HEK293 (cell line): Measurements from ENCODE around the gene SPACA6.

Experiments used
- OSR2 ChIP-seq: fragments of 450-650 bp; formaldehyde crosslinking; IDR thresholded peaks from 2 replicates; pipeline ENCODE4 v1.5.1; 2016; ENCODE audit warnings: missing biosample characterization, missing genetic modification characterization
- SCRT1 ChIP-seq: fragments of 450-650 bp; formaldehyde crosslinking; IDR thresholded peaks from 2 replicates; pipeline ENCODE4 v1.5.1; 2016; ENCODE audit warnings: missing biosample characterization, missing genetic modification characterization, borderline replicate concordance
- ZIC2 ChIP-seq: fragments of 450-650 bp; formaldehyde crosslinking; IDR thresholded peaks from 2 replicates; pipeline ENCODE4 v1.5.1; 2016; ENCODE audit warnings: missing biosample characterization, missing genetic modification characterization
- ZNF174 ChIP-seq: fragments of 450-650 bp; formaldehyde crosslinking; IDR thresholded peaks from 2 replicates; pipeline ENCODE4 v1.5.0; 2017; ENCODE audit warnings: missing biosample characterization, mild to moderate bottlenecking, missing genetic modification characterization
- ZNF23 ChIP-seq: fragments of 450-650 bp; formaldehyde crosslinking; IDR thresholded peaks from 2 replicates; pipeline ENCODE4 v1.5.1; 2016; ENCODE audit warnings: missing biosample characterization, missing genetic modification characterization, borderline replicate concordance
- ZNF677 ChIP-seq: fragments of 450-650 bp; IDR thresholded peaks from 2 replicates; pipeline ENCODE4 v1.5.0; 2018; ENCODE audit warnings: missing biosample characterization, mild to moderate bottlenecking, missing genetic modification characterization, moderate library complexity
- ZNF777 ChIP-seq: fragments of 450-650 bp; formaldehyde crosslinking; IDR thresholded peaks from 2 replicates; pipeline ENCODE4 v1.5.1; 2017; ENCODE audit warnings: missing biosample characterization, missing genetic modification characterization, borderline replicate concordance
- ZNF843 ChIP-seq: fragments of 450-650 bp; formaldehyde crosslinking; IDR thresholded peaks from 2 replicates; pipeline ENCODE4 v1.5.1; 2016; ENCODE audit warnings: missing biosample characterization, missing genetic modification characterization
- ZSCAN23 ChIP-seq: fragments of 450-650 bp; formaldehyde crosslinking; IDR thresholded peaks from 2 replicates; pipeline ENCODE4 v1.5.1; 2016; ENCODE audit warnings: missing biosample characterization, missing genetic modification characterization
- TF ChIP-seq, protein P1 (sequence below): fragments of 450-650 bp; formaldehyde crosslinking; conservative IDR thresholded peaks from 2 replicates; pipeline ENCODE4 v1.5.1; 2016; ENCODE audit warnings: low read depth, missing biosample characterization, missing genetic modification characterization
- TF ChIP-seq, protein P2 (sequence below): fragments of 450-650 bp; formaldehyde crosslinking; IDR thresholded peaks from 2 replicates; pipeline ENCODE4 v1.5.1; 2016; ENCODE audit warnings: missing biosample characterization, missing genetic modification characterization, low read depth
- TF ChIP-seq, protein P3 (sequence below): fragments of 450-650 bp; formaldehyde crosslinking; IDR thresholded peaks from 2 replicates; pipeline ENCODE4 v1.5.1; 2016; ENCODE audit warnings: missing biosample characterization, missing genetic modification characterization
- TF ChIP-seq, protein P4 (sequence below): IDR thresholded peaks from 2 replicates; pipeline ENCODE4 v1.6.1; 2011; ENCODE audit warnings: mild to moderate bottlenecking, low read depth, low read length, borderline replicate concordance
- TF ChIP-seq, protein P5 (sequence below): fragments of 450-650 bp; formaldehyde crosslinking; conservative IDR thresholded peaks from 2 replicates; pipeline ENCODE4 v1.5.1; 2016; ENCODE audit warnings: low read depth, missing biosample characterization, missing genetic modification characterization
- TF ChIP-seq, protein P6 (sequence below): fragments of 450-650 bp; formaldehyde crosslinking; IDR thresholded peaks from 2 replicates; pipeline ENCODE4 v1.5.1; 2016; ENCODE audit warnings: missing biosample characterization, missing genetic modification characterization, low read depth

SPACA6 gene

DNA sequence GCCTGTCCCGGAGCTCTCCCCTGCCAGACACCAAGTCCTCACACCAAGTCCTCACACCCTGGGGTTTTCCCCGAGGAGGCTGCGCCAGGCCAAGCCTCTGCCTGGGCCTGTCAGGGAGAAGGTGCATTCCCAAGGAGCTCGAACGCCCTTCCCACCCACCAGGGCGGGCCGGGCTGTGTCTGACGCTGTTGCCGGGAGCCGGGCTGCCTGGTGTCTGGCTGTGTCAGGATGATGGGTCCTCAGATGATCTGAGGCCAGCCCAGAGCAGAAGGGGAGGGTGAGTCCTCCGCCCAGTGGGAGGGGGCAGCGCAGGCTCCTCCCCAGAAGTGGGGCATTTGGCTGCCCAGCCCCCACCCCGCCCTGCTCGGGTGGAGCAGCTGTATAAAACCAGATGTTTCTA, 32.9 kb downstream of the SPACA6 start (continued):
- TF ChIP-seq, protein P1, sequence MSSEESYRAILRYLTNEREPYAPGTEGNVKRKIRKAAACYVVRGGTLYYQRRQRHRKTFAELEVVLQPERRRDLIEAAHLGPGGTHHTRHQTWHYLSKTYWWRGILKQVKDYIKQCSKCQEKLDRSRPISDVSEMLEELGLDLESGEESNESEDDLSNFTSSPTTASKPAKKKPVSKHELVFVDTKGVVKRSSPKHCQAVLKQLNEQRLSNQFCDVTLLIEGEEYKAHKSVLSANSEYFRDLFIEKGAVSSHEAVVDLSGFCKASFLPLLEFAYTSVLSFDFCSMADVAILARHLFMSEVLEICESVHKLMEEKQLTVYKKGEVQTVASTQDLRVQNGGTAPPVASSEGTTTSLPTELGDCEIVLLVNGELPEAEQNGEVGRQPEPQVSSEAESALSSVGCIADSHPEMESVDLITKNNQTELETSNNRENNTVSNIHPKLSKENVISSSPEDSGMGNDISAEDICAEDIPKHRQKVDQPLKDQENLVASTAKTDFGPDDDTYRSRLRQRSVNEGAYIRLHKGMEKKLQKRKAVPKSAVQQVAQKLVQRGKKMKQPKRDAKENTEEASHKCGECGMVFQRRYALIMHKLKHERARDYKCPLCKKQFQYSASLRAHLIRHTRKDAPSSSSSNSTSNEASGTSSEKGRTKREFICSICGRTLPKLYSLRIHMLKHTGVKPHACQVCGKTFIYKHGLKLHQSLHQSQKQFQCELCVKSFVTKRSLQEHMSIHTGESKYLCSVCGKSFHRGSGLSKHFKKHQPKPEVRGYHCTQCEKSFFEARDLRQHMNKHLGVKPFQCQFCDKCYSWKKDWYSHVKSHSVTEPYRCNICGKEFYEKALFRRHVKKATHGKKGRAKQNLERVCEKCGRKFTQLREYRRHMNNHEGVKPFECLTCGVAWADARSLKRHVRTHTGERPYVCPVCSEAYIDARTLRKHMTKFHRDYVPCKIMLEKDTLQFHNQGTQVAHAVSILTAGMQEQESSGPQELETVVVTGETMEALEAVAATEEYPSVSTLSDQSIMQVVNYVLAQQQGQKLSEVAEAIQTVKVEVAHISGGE (tag by site-specific recombination) = no peak
- no peak for TF ChIP-seq ZNF174
- no peak for TF ChIP-seq ZNF843 (tag by site-specific recombination)
- TF ChIP-seq ZNF23 (tag by site-specific recombination) = no peak
- no peak for TF ChIP-seq ZNF677 (tag by site-specific recombination)
- no peak for TF ChIP-seq OSR2 (tag by site-specific recombination)
- TF ChIP-seq, protein P2, sequence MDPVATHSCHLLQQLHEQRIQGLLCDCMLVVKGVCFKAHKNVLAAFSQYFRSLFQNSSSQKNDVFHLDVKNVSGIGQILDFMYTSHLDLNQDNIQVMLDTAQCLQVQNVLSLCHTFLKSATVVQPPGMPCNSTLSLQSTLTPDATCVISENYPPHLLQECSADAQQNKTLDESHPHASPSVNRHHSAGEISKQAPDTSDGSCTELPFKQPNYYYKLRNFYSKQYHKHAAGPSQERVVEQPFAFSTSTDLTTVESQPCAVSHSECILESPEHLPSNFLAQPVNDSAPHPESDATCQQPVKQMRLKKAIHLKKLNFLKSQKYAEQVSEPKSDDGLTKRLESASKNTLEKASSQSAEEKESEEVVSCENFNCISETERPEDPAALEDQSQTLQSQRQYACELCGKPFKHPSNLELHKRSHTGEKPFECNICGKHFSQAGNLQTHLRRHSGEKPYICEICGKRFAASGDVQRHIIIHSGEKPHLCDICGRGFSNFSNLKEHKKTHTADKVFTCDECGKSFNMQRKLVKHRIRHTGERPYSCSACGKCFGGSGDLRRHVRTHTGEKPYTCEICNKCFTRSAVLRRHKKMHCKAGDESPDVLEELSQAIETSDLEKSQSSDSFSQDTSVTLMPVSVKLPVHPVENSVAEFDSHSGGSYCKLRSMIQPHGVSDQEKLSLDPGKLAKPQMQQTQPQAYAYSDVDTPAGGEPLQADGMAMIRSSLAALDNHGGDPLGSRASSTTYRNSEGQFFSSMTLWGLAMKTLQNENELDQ (tag by site-specific recombination) = no peak
- no peak for TF ChIP-seq ZSCAN23 (tag by site-specific recombination)
- TF ChIP-seq ZNF777 = no peak
- TF ChIP-seq, protein P3, sequence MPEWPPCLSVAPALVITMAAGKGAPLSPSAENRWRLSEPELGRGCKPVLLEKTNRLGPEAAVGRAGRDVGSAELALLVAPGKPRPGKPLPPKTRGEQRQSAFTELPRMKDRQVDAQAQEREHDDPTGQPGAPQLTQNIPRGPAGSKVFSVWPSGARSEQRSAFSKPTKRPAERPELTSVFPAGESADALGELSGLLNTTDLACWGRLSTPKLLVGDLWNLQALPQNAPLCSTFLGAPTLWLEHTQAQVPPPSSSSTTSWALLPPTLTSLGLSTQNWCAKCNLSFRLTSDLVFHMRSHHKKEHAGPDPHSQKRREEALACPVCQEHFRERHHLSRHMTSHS = no peak
- TF ChIP-seq ZIC2 (tag by site-specific recombination) = no peak
- TF ChIP-seq, protein P4, sequence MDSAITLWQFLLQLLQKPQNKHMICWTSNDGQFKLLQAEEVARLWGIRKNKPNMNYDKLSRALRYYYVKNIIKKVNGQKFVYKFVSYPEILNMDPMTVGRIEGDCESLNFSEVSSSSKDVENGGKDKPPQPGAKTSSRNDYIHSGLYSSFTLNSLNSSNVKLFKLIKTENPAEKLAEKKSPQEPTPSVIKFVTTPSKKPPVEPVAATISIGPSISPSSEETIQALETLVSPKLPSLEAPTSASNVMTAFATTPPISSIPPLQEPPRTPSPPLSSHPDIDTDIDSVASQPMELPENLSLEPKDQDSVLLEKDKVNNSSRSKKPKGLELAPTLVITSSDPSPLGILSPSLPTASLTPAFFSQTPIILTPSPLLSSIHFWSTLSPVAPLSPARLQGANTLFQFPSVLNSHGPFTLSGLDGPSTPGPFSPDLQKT = no peak
- TF ChIP-seq, protein P5, sequence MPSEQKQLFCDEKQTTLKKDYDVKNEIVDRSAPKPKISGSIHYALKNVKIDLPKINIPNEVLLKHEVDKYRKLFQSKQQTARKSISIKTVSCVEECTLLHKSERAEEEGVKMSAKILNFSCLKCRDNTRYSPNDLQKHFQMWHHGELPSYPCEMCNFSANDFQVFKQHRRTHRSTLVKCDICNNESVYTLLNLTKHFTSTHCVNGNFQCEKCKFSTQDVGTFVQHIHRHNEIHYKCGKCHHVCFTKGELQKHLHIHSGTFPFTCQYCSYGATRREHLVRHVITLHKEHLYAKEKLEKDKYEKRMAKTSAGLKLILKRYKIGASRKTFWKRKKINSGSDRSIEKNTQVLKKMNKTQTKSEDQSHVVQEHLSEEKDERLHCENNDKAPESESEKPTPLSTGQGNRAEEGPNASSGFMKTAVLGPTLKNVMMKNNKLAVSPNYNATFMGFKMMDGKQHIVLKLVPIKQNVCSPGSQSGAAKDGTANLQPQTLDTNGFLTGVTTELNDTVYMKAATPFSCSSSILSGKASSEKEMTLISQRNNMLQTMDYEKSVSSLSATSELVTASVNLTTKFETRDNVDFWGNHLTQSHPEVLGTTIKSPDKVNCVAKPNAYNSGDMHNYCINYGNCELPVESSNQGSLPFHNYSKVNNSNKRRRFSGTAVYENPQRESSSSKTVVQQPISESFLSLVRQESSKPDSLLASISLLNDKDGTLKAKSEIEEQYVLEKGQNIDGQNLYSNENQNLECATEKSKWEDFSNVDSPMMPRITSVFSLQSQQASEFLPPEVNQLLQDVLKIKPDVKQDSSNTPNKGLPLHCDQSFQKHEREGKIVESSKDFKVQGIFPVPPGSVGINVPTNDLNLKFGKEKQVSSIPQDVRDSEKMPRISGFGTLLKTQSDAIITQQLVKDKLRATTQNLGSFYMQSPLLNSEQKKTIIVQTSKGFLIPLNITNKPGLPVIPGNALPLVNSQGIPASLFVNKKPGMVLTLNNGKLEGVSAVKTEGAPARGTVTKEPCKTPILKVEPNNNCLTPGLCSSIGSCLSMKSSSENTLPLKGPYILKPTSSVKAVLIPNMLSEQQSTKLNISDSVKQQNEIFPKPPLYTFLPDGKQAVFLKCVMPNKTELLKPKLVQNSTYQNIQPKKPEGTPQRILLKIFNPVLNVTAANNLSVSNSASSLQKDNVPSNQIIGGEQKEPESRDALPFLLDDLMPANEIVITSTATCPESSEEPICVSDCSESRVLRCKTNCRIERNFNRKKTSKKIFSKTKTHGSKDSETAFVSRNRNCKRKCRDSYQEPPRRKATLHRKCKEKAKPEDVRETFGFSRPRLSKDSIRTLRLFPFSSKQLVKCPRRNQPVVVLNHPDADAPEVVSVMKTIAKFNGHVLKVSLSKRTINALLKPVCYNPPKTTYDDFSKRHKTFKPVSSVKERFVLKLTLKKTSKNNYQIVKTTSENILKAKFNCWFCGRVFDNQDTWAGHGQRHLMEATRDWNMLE = no peak
- no peak for TF ChIP-seq SCRT1 (tag by site-specific recombination)
- TF ChIP-seq, protein P6, sequence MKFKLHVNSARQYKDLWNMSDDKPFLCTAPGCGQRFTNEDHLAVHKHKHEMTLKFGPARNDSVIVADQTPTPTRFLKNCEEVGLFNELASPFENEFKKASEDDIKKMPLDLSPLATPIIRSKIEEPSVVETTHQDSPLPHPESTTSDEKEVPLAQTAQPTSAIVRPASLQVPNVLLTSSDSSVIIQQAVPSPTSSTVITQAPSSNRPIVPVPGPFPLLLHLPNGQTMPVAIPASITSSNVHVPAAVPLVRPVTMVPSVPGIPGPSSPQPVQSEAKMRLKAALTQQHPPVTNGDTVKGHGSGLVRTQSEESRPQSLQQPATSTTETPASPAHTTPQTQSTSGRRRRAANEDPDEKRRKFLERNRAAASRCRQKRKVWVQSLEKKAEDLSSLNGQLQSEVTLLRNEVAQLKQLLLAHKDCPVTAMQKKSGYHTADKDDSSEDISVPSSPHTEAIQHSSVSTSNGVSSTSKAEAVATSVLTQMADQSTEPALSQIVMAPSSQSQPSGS (tag by site-specific recombination) = no peak
